Measurements from ENCODE around the gene KRT13.

Gene KRT13

GRCh38 chr17:41463746-41464145, 41.7 kb downstream of the KRT13 start:
- no peak for DNase-seq

DNA sequence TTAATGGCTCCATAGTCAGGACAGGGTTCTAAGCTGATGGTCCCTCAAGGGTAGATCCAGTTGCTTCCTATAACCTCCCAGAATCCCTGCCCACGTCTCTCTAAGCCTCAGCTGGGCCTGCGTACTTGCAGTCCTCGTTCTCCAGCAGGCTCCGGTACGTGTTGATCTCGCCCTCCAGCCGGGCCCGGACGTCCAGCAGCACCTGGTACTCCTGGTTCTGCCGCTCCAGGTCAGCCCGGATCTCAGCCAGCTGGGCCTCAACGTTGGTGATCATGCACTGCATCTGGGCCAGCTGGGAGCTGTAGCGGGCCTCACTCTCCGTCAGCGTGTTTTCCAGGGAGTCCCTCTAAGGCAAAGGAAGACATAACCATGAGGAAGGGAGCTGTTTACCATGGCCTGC, 42.7 kb downstream of the KRT13 start:
- DNase-seq, result no peak

DNA sequence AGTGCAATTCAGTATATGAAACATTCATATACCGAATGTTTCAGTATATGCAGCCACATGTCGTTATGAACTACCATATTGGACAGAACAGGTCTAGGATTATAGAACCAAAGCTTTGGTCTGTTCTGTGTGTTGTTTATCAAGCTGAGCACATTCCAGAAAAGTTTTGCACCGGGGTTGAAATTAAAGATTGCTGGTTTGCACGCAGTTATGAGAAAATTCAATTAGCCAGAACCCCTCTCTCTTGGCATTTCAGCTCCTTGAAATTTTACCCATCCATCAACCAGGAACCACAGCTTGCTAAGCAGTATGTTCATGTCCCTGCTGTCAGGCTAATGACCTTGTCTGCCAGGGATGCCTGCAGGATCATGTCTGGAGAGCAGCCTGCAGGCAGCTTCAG, 47.7 kb downstream of the KRT13 start:
- DNase-seq, result no peak

DNA sequence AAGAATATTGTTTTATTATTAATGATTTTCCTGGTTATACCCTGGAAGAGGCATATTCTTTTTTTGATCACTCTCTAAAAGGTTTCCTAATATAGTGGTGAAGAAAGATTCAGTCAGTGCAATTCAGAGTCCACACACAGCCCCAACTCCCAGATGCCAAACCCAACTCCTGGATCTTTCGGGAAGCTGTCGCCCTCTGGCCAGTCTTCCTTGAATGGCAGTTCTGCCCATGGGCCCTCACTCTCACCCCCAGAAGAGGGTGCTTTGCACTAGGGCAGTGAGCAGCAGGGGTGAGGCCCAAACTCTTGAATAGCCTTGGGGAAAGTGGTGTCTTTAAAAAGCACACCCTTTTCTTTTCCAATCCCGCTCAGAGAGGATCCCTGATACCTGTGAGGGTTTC, 49.2 kb downstream of the KRT13 start:
- no peak for DNase-seq

GRCh38 chr17:41455236-41455635, 50.2 kb downstream of the KRT13 start:
- no peak for DNase-seq

- DNase-seq, result no peak
Observed at GRCh38 chr17:41453066-41453465, 52.3 kb downstream of the KRT13 start.

DNA sequence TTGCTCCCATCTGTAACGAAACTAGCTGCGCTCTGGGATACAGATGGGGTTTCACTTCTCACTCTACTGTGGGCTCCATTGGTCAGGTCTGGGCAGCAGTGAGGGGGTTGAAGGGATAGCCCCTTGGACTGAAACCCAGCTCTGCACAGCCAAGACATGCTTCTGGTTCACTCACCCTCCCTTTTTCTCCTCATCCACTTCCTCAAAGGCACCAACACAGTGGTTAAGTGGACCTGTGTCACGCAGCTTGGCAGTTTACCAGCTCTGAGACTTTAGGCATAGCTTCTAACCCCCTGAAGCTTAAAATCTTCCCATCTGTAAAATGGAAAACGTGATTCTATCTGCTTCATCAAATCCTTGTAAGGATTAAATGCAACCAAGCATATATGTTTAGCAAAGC, 53.1 kb downstream of the KRT13 start:
- DNase-seq, result no peak

GRCh38 chr17:41451154-41451728, 54.2 kb downstream of the KRT13 start:
- no peak for DNase-seq
